Common myeloid progenitor, CD34-positive (primary cell): ENCODE results near the gene ULBP3.
"Not testable (repeated sequence)": the region's sequence is repeated elsewhere in the genome, so short reads cannot be mapped to it uniquely, and the experiment has no call there.

Experiments
- CTCF ChIA-PET: fragments of 350-600 bp; sonication (Branson Sonifier 250); formaldehyde crosslinking; loops from one replicate; lab custom pipeline; 2021; ENCODE audit warnings: antibody characterized with exemption; lab: Charles Lee
- POLR2A ChIA-PET: fragments of 350-600 bp; sonication (Branson Sonifier 250); formaldehyde crosslinking; loops from one replicate; lab custom pipeline; 2021; ENCODE audit warnings: antibody characterized with exemption; lab: Charles Lee
- DNase-seq, 3 donors: peaks; one replicate each; pipeline versions ENCODE4 v3.0.0 to v3.0.0-alpha.2; 2013
- H3K27ac ChIP-seq, 2 experiments: 1 replicate in 1 of 2; 2 replicates in 1 of 2; pipeline ENCODE4 v1.7.0; 2013; ENCODE audit warnings: inconsistent platforms in 2 of 2, low read length in 2 of 2, mild to moderate bottlenecking in 2 of 2, low read depth in 1 of 2, moderate library complexity in 1 of 2; ENCODE audit not compliant: severe bottlenecking in 2 of 2, insufficient read depth in 1 of 2, poor library complexity in 1 of 2
- H3K27me3 ChIP-seq, 5 experiments: replicated peaks in 2 of 5; 1 replicate in 3 of 5; 2 replicates in 2 of 5; pipeline versions ENCODE4 v1.6.1 to v1.7.0; 2013; ENCODE audit warnings: low read length in 4 of 5, mild to moderate bottlenecking in 2 of 5, moderate library complexity in 2 of 5, inconsistent platforms in 1 of 5; ENCODE audit not compliant: insufficient read depth in 5 of 5, control insufficient read depth in 4 of 5
- H3K36me3 ChIP-seq, 4 experiments: 1 replicate in 2 of 4; 2 replicates in 2 of 4; pipeline versions ENCODE4 v1.6.1 to v1.7.0; 2013; ENCODE audit warnings: low read length in 3 of 4, control low read depth in 1 of 4, mild to moderate bottlenecking in 1 of 4; ENCODE audit not compliant: control insufficient read depth in 4 of 4, insufficient read depth in 4 of 4
- H3K4me1 ChIP-seq, 4 experiments: 1 replicate in 3 of 4; 2 replicates in 1 of 4; pipeline versions ENCODE4 v1.6.1 to v1.7.1; 2013; ENCODE audit warnings: low read length in 3 of 4, mild to moderate bottlenecking in 3 of 4, control low read depth in 1 of 4, inconsistent platforms in 1 of 4, moderate library complexity in 1 of 4; ENCODE audit not compliant: control insufficient read depth in 4 of 4, insufficient read depth in 4 of 4; ENCODE audit errors: control extremely low read depth in 1 of 4
- H3K4me3 ChIP-seq, 7 experiments: 1 replicate in 4 of 7; 2 replicates in 3 of 7; pipeline versions ENCODE4 v1.5.1 to v1.7.0; 2013; ENCODE audit warnings: mild to moderate bottlenecking in 7 of 7, low read length in 6 of 7, moderate library complexity in 6 of 7, inconsistent platforms in 2 of 7, low read depth in 2 of 7, control low read depth in 1 of 7; ENCODE audit not compliant: insufficient read depth in 4 of 7, control insufficient read depth in 1 of 7; ENCODE audit errors: extremely low read depth in 1 of 7
- H3K9me3 ChIP-seq, 5 experiments: 1 replicate in 4 of 5; 2 replicates in 1 of 5; pipeline versions ENCODE4 v1.6.1 to v1.7.1; 2013; ENCODE audit warnings: low read length in 4 of 5, mild to moderate bottlenecking in 2 of 5, inconsistent platforms in 1 of 5, low read depth in 1 of 5, moderate library complexity in 1 of 5; ENCODE audit not compliant: control insufficient read depth in 4 of 5, insufficient read depth in 2 of 5; ENCODE audit errors: control extremely low read depth in 1 of 5
- WGBS: methylation state at CpG from one replicate; pipeline ENCODE4 v1.1.5; 2013; ENCODE audit not compliant: insufficient coverage; 5-methylcytosine and 5-hydroxymethylcytosine counted together

Gene ULBP3

GRCh38 chr6:150021870-150022269 lies 47.1 kb downstream of the ULBP3 start:
- H3K27ac ChIP-seq, H3K9me3 ChIP-seq, DNase-seq, H3K36me3 ChIP-seq, CTCF ChIA-PET, POLR2A ChIA-PET, H3K4me3 ChIP-seq: not testable (repeated sequence)
- no CpG with 5 or more reads among the region's 6 CpGs for WGBS
- peaks cover 4 to 60% (median 30%) of the 10 kb centered on the region in 5 experiments for H3K27me3 ChIP-seq
- peaks cover 0 to 11% (median 6%) of the 10 kb centered on the region in 4 experiments for H3K4me1 ChIP-seq

- no peaks in the 10 kb centered on the region for H3K9me3 ChIP-seq
- no peaks in the 10 kb centered on the region for H3K4me1 ChIP-seq
- no CpG with 5 or more reads among the region's 6 CpGs for WGBS
- ChIA-PET POLR2A (no interaction called here), CTCF (interaction anchor here (0.9 to 1.8 kb wide), 2 partner anchors 86 to 90 kb away, joined by 3 to 4 read pairs; no protein-coding TSS in a partner anchor)
- H3K27ac ChIP-seq, result no peak overlapping the region
- no peak for DNase-seq
- no peaks in the 10 kb centered on the region for H3K36me3 ChIP-seq
- H3K4me3 ChIP-seq, result no peak overlapping the region
- H3K27me3 ChIP-seq, result peaks cover 6 to 50% (median 29%) of the 10 kb centered on the region in 5 experiments
Measured at GRCh38 chr6:150018846-150019580, 49.9 kb downstream of the ULBP3 start.

- POLR2A ChIA-PET, result not testable (repeated sequence)
- CTCF ChIA-PET, result interaction anchor here (0.6 to 2.1 kb wide), 17 partner anchors 9 to 986 kb away, joined by 3 to 17 read pairs (median 4); no protein-coding TSS in a partner anchor
Measured at GRCh38 chr6:150017186-150017521, 51.8 kb downstream of the ULBP3 start.

GRCh38 chr6:150016324-150017185 lies 52.4 kb downstream of the ULBP3 start:
- POLR2A ChIA-PET, result no interaction called here
- CTCF ChIA-PET, result interaction anchor here (0.6 to 2.1 kb wide), 17 partner anchors 9 to 985 kb away, joined by 3 to 17 read pairs (median 4); no protein-coding TSS in a partner anchor

More at GRCh38 chr6:150017186-150017521, 51.8 kb downstream of the ULBP3 start:
- not testable (repeated sequence) for H3K27ac ChIP-seq, H3K4me3 ChIP-seq, H3K36me3 ChIP-seq, H3K9me3 ChIP-seq, H3K4me1 ChIP-seq, DNase-seq
- H3K27me3 ChIP-seq, result peaks cover 11 to 61% (median 36%) of the 10 kb centered on the region in 5 experiments
- 0% methylated on average over 1 of the region's 5 CpGs for WGBS

GRCh38 chr6:150015281-150016001 lies 53.5 kb downstream of the ULBP3 start:
- H3K4me3 ChIP-seq, H3K9me3 ChIP-seq, POLR2A ChIA-PET, CTCF ChIA-PET, H3K27ac ChIP-seq, H3K4me1 ChIP-seq, H3K36me3 ChIP-seq: not testable (repeated sequence)
- WGBS, result 2% methylated on average over 6 of the region's 15 CpGs
- peaks cover 11 to 66% (median 41%) of the 10 kb centered on the region in 5 experiments for H3K27me3 ChIP-seq
- DNase-seq, result peak in 2 of 3 donors; percentile 20 to 34

More at GRCh38 chr6:150016324-150017185, 52.4 kb downstream of the ULBP3 start:
- Histone ChIP-seq H3K27me3 (peaks cover 11 to 65% (median 39%) of the 10 kb centered on the region in 5 experiments), H3K4me1 (no peaks in the 10 kb centered on the region), H3K36me3 (no peaks in the 10 kb centered on the region), H3K4me3 (no peak overlapping the region), H3K9me3 (no peaks in the 10 kb centered on the region), H3K27ac (no peak overlapping the region)
- WGBS, result 41% methylated on average over 5 of the region's 6 CpGs
- peak; percentile 65 to 82 (median 72) for DNase-seq

GRCh38 chr6:150014623-150015280 lies 54.2 kb downstream of the ULBP3 start:
- H3K9me3 ChIP-seq, CTCF ChIA-PET, H3K4me3 ChIP-seq, H3K27ac ChIP-seq, H3K4me1 ChIP-seq, POLR2A ChIA-PET, DNase-seq, H3K36me3 ChIP-seq: not testable (repeated sequence)
- no CpG with 5 or more reads among the region's 50 CpGs for WGBS
- peaks cover 14 to 71% (median 41%) of the 10 kb centered on the region in 5 experiments for H3K27me3 ChIP-seq
